Ramos (cell line): ENCODE data around the gene ZNF592.

Experiments used
- in situ Hi-C: fragments of 300-500 bp; cut with MboI; formaldehyde crosslinking; loops from one replicate; pipeline ENCODE4 v1.14.3; 2022; ENCODE audit warnings: low sequenced_read_pairs; ENCODE audit not compliant: unreplicated experiment

The ZNF592 gene

GRCh38 chr15:84775867-84776449 is 27.6 kb downstream of the ZNF592 start:
- in situ Hi-C loops: no loop called here

- in situ Hi-C loops: no loop called here
These were observed 29.8 kb downstream of the ZNF592 start for GRCh38 chr15:84778194-84778593.

- in situ Hi-C loops: no loop called here
These were observed 32.1 kb downstream of the ZNF592 start for GRCh38 chr15:84780492-84780891.

- in situ Hi-C loops: no loop called here
These were observed 33.1 kb downstream of the ZNF592 start for GRCh38 chr15:84781495-84781894.

- in situ Hi-C loops: no loop called here
These were observed 34.0 kb downstream of the ZNF592 start for GRCh38 chr15:84782346-84782745.

GRCh38 chr15:84783493-84784251 is 35.3 kb downstream of the ZNF592 start:
- in situ Hi-C loops: no loop called here

GRCh38 chr15:84784262-84784661 is 35.9 kb downstream of the ZNF592 start:
- in situ Hi-C loops: no loop called here

GRCh38 chr15:84785053-84785452 is 36.7 kb downstream of the ZNF592 start:
- in situ Hi-C loops: no loop called here

GRCh38 chr15:84788500-84788899 is 40.1 kb downstream of the ZNF592 start:
- in situ Hi-C loops: no loop called here

GRCh38 chr15:84789762-84790161 is 41.4 kb downstream of the ZNF592 start:
- in situ Hi-C loops: no loop called here

GRCh38 chr15:84790676-84791075 is 42.3 kb downstream of the ZNF592 start:
- in situ Hi-C loops: no loop called here

GRCh38 chr15:84791763-84792162 is 43.4 kb downstream of the ZNF592 start:
- in situ Hi-C loops: no loop called here

- in situ Hi-C loops: no loop called here
These were observed 45.2 kb downstream of the ZNF592 start for GRCh38 chr15:84793431-84794161.

- in situ Hi-C loops: no loop called here
These were observed 45.8 kb downstream of the ZNF592 start for GRCh38 chr15:84794162-84794547.

- in situ Hi-C loops: no loop called here
These were observed 46.8 kb downstream of the ZNF592 start for GRCh38 chr15:84795186-84795585.

- in situ Hi-C loops: no loop called here
These were observed 48.8 kb downstream of the ZNF592 start for GRCh38 chr15:84797212-84797611.

GRCh38 chr15:84797801-84798200 is 49.4 kb downstream of the ZNF592 start:
- in situ Hi-C loops: no loop called here

GRCh38 chr15:84798436-84798946 is 50.1 kb downstream of the ZNF592 start:
- in situ Hi-C loops: no loop called here

GRCh38 chr15:84799511-84800187 is 51.3 kb downstream of the ZNF592 start:
- in situ Hi-C loops: no loop called here

GRCh38 chr15:84800365-84800806 is 52.0 kb downstream of the ZNF592 start:
- in situ Hi-C loops: no loop called here
